Femur (tissue), 1 donor: ENCODE results near the gene TRUB2.

Source experiments
- DNase-seq: peaks from one replicate; pipeline ENCODE4 v3.0.0-alpha.2; 2017

The TRUB2 gene

GRCh38 chr9:128322404-128323211, at the start of gene TRUB2, which contains the start of gene COQ4:
TRUB2 (minus strand) TSS chr9:128322447; CDS start chr9:128322408, 39 bp downstream.
COQ4 (plus strand) TSS chr9:128322839; CDS start chr9:128322859, 20 bp downstream.
- DNase-seq: peak; percentile 96

GRCh38 chr9:128371630-128372117, 49.4 kb upstream of the TRUB2 start:
- DNase-seq: no peak

- peak; percentile 99 for DNase-seq
These were observed 48.7 kb upstream of the TRUB2 start, which contains the start of gene URM1 for GRCh38 chr9:128370752-128371629. URM1 (plus strand) TSS chr9:128371374; CDS start chr9:128371381, 7 bp downstream.

GRCh38 chr9:128370367-128370751, 48.1 kb upstream of the TRUB2 start:
- no peak for DNase-seq

GRCh38 chr9:128369024-128369706, 46.9 kb upstream of the TRUB2 start:
- DNase-seq: no peak

- DNase-seq: no peak
These were observed 43.3 kb upstream of the TRUB2 start for GRCh38 chr9:128365525-128365924.

- no peak for DNase-seq
These were observed 40.5 kb upstream of the TRUB2 start for GRCh38 chr9:128362774-128363173.

GRCh38 chr9:128361986-128362646, 39.9 kb upstream of the TRUB2 start:
- peak; percentile 92 for DNase-seq

GRCh38 chr9:128361296-128361985, 39.2 kb upstream of the TRUB2 start:
- DNase-seq: no peak

- DNase-seq: no peak
These were observed 38.6 kb upstream of the TRUB2 start for GRCh38 chr9:128360826-128361225.

GRCh38 chr9:128358861-128359260, 36.6 kb upstream of the TRUB2 start:
- no peak for DNase-seq

- no peak for DNase-seq
These were observed 35.8 kb upstream of the TRUB2 start for GRCh38 chr9:128358090-128358489.

- no peak for DNase-seq
These were observed 33.2 kb upstream of the TRUB2 start for GRCh38 chr9:128355451-128355850.

GRCh38 chr9:128349772-128350171, 27.5 kb upstream of the TRUB2 start:
- DNase-seq: no peak

GRCh38 chr9:128349125-128349524, 26.9 kb upstream of the TRUB2 start:
- DNase-seq: no peak

- no peak for DNase-seq
These were observed 22.8 kb upstream of the TRUB2 start for GRCh38 chr9:128344931-128345605.

- DNase-seq: no peak
These were observed 21.6 kb upstream of the TRUB2 start for GRCh38 chr9:128343855-128344254.

GRCh38 chr9:128342971-128343680, 20.9 kb upstream of the TRUB2 start:
- DNase-seq: no peak

- peak; percentile 54 for DNase-seq
These were observed 19.2 kb upstream of the TRUB2 start for GRCh38 chr9:128341435-128341849.
